Activated CD8-positive, alpha-beta T cell treated with anti-CD3 and anti-CD28 coated beads for 36 hours (primary cell): Measurements from ENCODE around the gene FRMD4A. TPM values are rescaled to one million over a fixed set of nuclear protein-coding genes. Genes with fewer than 3 reads are reported as not detected.

ENCODE experiments used
- ATAC-seq: fragments of 200-7000 bp; cut with Tn5 transposase; one replicate; pipeline ENCODE4 v1.10.0; 2021; ENCODE audit warnings: mild to moderate bottlenecking, moderate library complexity
- CTCF ChIA-PET: fragments of 350-600 bp; sonication (Branson Sonifier 250); formaldehyde crosslinking; loops from one replicate; lab custom pipeline; 2021; ENCODE audit warnings: antibody characterized with exemption; lab: Charles Lee
- POLR2A ChIA-PET: fragments of 350-600 bp; sonication (Branson Sonifier 250); formaldehyde crosslinking; loops from one replicate; lab custom pipeline; 2021; ENCODE audit warnings: antibody characterized with exemption; lab: Charles Lee
- DNase-seq: peaks from one replicate; pipeline ENCODE4 v3.0.0-alpha.2; 2020
- H3K27ac Mint-ChIP-seq: one replicate; pipeline ENCODE4 v1.8.0; 2021; ENCODE audit warnings: mild to moderate bottlenecking, mixed read lengths
- H3K27me3 Mint-ChIP-seq: one replicate; pipeline ENCODE4 v1.8.0; 2021; ENCODE audit warnings: mixed read lengths
- H3K36me3 Mint-ChIP-seq: one replicate; pipeline ENCODE4 v1.8.0; 2021; ENCODE audit warnings: low read depth, mixed read lengths
- H3K4me1 Mint-ChIP-seq: one replicate; pipeline ENCODE4 v1.8.0; 2021; ENCODE audit warnings: low read depth, mixed read lengths
- H3K4me3 Mint-ChIP-seq: one replicate; pipeline ENCODE4 v1.8.0; 2021; ENCODE audit warnings: mild to moderate bottlenecking, moderate library complexity, mixed read lengths
- H3K9me3 Mint-ChIP-seq: one replicate; pipeline ENCODE4 v1.8.0; 2021; ENCODE audit warnings: mixed read lengths
- intact Hi-C: fragments of 100-400 bp; cut with micrococcal nuclease; formaldehyde crosslinking; loops from one replicate; pipeline ENCODE4 v1.10.0; 2022
- total RNA-seq, 2 experiments: library from RNA; stranded (reverse); gene quantifications; one replicate each; pipeline ENCODE4 v1.2.3, GENCODE V29; 2021
- TF ChIP-seq, protein P1 (sequence below): fragments of 200-600 bp; IDR thresholded peaks from one replicate; pipeline ENCODE4 v1.8.0; 2022; ENCODE audit warnings: antibody characterized with exemption, mild to moderate bottlenecking

FRMD4A gene
- total RNA-seq, 2 experiments from 2014 or later: 2.1 to 2.8 TPM

DNA sequence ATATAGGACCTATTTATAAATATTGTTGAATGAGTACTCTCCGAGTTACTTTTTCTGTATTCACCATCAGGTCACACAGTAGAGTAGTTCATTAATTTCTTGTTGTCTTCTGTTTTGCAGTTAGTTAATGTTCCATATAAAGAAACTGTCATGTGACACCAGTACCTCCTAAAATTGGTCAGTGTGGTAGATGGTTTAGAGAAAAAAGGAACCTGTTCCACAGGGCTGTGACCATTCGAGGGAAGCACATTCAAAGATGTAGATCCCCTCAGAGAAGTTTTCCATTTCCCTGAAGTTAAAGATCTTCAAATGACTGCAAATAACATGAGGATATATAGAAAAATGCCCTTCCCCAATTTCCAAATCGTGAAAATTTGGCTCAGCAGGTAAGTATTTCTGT, 698.3 kb downstream of the FRMD4A start:
- DNase-seq (no peak), ATAC-seq (no peak)
- Mint-ChIP-seq H3K9me3 (no peaks in the 10 kb centered on the region), H3K4me3 (no peak overlapping the region), H3K27ac (no peak overlapping the region), H3K27me3 (no peaks in the 10 kb centered on the region), H3K36me3 (peaks cover 16% of the 10 kb centered on the region), H3K4me1 (peaks cover 5% of the 10 kb centered on the region)
- intact Hi-C loops: no loop called here
- POLR2A ChIA-PET: no interaction called here
- CTCF ChIA-PET: no interaction called here
- TF ChIP-seq, protein P1, sequence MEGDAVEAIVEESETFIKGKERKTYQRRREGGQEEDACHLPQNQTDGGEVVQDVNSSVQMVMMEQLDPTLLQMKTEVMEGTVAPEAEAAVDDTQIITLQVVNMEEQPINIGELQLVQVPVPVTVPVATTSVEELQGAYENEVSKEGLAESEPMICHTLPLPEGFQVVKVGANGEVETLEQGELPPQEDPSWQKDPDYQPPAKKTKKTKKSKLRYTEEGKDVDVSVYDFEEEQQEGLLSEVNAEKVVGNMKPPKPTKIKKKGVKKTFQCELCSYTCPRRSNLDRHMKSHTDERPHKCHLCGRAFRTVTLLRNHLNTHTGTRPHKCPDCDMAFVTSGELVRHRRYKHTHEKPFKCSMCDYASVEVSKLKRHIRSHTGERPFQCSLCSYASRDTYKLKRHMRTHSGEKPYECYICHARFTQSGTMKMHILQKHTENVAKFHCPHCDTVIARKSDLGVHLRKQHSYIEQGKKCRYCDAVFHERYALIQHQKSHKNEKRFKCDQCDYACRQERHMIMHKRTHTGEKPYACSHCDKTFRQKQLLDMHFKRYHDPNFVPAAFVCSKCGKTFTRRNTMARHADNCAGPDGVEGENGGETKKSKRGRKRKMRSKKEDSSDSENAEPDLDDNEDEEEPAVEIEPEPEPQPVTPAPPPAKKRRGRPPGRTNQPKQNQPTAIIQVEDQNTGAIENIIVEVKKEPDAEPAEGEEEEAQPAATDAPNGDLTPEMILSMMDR: no peak

DNA sequence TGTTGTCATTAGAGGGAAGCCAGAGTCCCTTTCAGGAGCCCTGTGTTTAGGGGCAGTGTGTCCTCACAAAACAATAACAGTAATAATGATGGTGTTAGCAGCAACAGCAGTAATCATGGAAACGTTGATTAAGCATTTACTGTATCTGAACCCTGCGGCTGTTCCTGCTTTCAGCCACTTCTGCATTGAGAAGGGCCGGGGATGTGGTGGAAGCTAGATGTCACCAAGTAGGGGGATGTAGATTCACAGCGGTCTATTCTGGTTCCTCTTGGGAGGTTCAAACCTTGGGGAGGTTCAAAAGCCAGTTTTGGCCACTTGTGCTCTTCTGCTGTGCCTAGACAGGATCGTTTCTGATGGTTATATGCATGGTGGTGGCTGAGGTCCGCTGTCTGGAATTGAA, 699.1 kb downstream of the FRMD4A start:
- TF ChIP-seq, protein P1: no peak
- H3K36me3 Mint-ChIP-seq: peaks cover 13% of the 10 kb centered on the region

DNA sequence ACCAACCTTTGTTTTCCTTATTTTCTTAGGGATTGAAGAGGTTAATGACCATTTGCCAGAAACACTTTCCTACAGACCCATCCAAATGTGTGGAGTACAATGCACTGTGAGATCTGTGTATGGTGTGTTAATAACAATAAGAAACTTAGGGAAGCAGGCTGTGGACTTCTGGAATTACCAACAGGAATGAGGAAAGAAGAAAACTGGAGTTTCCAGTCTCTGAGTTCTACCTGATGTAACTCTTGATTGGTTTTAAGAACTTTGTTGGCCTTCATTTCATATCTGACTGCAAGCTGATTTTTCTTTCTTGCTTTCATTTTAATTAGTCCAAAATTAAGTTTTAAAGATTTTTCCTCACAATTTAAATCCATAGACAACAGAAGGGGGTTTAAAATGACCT, 700.5 kb downstream of the FRMD4A start:
- Mint-ChIP-seq H3K27ac (no peak overlapping the region), H3K4me3 (no peak overlapping the region), H3K36me3 (peaks cover 8% of the 10 kb centered on the region), H3K27me3 (no peaks in the 10 kb centered on the region), H3K9me3 (no peaks in the 10 kb centered on the region), H3K4me1 (no peaks in the 10 kb centered on the region)
- TF ChIP-seq, protein P1: no peak
- no peak for DNase-seq
- intact Hi-C loops: no loop called here
- ChIA-PET POLR2A (interaction anchor here (0.6 kb wide), 1 partner anchor 40 kb away, joined by 3 read pairs; no protein-coding TSS in a partner anchor), CTCF (interaction anchor here (0.6 kb wide), 1 partner anchor 401 kb away, joined by 3 read pairs; no protein-coding TSS in a partner anchor)
- ATAC-seq: no peak

More for the DNA sequence above, 699.1 kb downstream of the FRMD4A start:
- POLR2A ChIA-PET: no interaction called here
- no peaks in the 10 kb centered on the region for H3K27me3 Mint-ChIP-seq
- no peak for ATAC-seq
- H3K27ac Mint-ChIP-seq: no peak overlapping the region
- H3K4me3 Mint-ChIP-seq: no peak overlapping the region
- CTCF ChIA-PET: no interaction called here
- no peak for DNase-seq
- no peaks in the 10 kb centered on the region for H3K9me3 Mint-ChIP-seq
- intact Hi-C loops: no loop called here
- H3K4me1 Mint-ChIP-seq: peaks cover 1% of the 10 kb centered on the region

DNA sequence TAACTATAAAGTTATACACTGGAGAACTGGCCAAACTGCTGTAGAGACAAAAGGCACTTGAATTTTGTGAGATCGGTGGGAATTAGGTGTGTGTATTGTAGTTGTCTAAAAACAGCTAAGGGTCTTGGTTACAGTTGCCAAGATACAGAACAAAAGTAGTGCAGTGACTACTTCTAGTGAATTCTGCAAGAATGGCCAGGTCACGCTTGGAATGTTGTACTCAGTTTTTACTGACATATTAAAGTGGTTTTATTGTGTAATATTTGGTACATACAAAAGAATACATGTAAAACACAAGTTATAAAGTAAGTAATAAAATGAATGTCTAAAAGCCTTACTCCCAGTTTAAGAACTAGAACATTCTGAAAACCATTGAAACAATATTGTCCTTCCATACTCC, 701.6 kb downstream of the FRMD4A start:
- ChIA-PET POLR2A (no interaction called here), CTCF (interaction anchor here (1.3 kb wide), 1 partner anchor 16 kb away, joined by 4 read pairs; no protein-coding TSS in a partner anchor)
- no peak for DNase-seq
- TF ChIP-seq, protein P1: no peak
- intact Hi-C loops: no loop called here
- Mint-ChIP-seq H3K27me3 (no peaks in the 10 kb centered on the region), H3K27ac (no peak overlapping the region), H3K4me3 (no peak overlapping the region), H3K4me1 (no peaks in the 10 kb centered on the region), H3K9me3 (no peaks in the 10 kb centered on the region), H3K36me3 (peaks cover 5% of the 10 kb centered on the region)
- no peak for ATAC-seq

DNA sequence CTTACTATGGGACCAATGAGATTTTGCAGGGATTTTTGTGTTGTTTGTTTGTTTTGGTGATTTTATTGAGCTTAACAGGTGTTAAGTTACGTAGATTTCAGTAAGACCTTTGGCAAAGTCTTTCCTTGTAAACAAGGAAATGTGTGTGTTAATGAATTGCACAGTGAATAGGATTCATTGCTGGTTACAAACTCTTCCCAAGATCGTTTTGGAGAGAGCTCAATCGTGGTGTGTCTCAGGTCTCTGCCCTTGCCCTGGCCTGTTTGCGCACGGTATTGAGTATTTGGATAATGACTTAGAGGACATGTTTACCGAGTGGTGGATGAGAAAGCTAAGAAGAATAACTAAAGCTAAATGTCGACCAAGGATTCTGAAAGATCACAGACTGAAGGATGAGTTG, 702.1 kb downstream of the FRMD4A start:
- Mint-ChIP-seq H3K27me3 (no peaks in the 10 kb centered on the region), H3K36me3 (peaks cover 5% of the 10 kb centered on the region)
- POLR2A ChIA-PET: no interaction called here

More for the DNA sequence above, 702.1 kb downstream of the FRMD4A start:
- intact Hi-C loops: no loop called here
- H3K9me3 Mint-ChIP-seq: no peaks in the 10 kb centered on the region
- H3K4me1 Mint-ChIP-seq: no peaks in the 10 kb centered on the region
- H3K4me3 Mint-ChIP-seq: no peak overlapping the region
- DNase-seq: no peak
- TF ChIP-seq, protein P1: no peak
- no peak for ATAC-seq
- CTCF ChIA-PET: interaction anchor here (1.3 kb wide), 1 partner anchor 15 kb away, joined by 4 read pairs; no protein-coding TSS in a partner anchor
- no peak overlapping the region for H3K27ac Mint-ChIP-seq
